ENCODE measurements around the gene ATP5PD.
A peak's percentile ranks its signal among the peaks of the same experiment; 100 is the strongest.
"Not testable (repeated sequence)": the region's sequence is repeated elsewhere in the genome, so short reads cannot be mapped to it uniquely, and the experiment has no call there.

Gene ATP5PD

DNA sequence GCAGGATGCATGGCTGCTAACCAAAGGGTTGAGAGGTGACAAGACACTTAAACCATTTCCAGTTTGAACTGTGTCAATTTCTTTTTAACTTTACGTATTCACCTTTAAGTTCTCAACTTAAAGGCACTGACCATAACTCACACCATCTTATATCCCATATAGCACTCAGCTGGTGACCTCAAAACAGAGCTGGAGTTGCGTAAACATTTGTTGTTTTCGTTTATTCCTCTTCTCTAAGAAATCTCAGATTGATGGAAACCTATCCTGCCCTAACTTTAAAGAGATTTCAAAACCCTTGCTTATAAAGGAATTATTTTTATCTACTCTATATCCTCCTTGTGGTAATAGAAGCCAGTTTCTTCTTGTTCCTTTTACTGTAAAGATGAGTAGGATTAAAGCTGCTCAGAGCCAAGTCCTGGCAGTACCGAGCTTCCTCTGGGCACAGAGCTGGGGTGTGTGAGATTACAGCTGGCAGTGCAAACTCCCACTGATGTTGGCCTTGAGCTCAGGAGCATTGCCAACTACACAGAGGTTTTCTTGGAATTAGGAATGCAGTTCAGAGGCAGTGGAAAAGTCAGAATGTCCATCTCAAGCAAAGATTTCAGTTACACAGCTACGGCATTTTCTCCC is 1.6 kb upstream of the ATP5PD start:
- ATAC-seq (no peak), DNase-seq (no peak)
- peaks cover 13% of the 10 kb centered on the region for H3K36me3 Mint-ChIP-seq (ENCODE audit: low read depth)
- peak overlapping the region; percentile 33 for H3K27ac Mint-ChIP-seq
- H3K4me1 Mint-ChIP-seq = peaks cover 40% of the 10 kb centered on the region
- H3K4me3 Mint-ChIP-seq = peak overlapping the region; percentile 89
- H3K27me3 Mint-ChIP-seq = no peaks in the 10 kb centered on the region
- H3K9me3 Mint-ChIP-seq = no peaks in the 10 kb centered on the region

DNA sequence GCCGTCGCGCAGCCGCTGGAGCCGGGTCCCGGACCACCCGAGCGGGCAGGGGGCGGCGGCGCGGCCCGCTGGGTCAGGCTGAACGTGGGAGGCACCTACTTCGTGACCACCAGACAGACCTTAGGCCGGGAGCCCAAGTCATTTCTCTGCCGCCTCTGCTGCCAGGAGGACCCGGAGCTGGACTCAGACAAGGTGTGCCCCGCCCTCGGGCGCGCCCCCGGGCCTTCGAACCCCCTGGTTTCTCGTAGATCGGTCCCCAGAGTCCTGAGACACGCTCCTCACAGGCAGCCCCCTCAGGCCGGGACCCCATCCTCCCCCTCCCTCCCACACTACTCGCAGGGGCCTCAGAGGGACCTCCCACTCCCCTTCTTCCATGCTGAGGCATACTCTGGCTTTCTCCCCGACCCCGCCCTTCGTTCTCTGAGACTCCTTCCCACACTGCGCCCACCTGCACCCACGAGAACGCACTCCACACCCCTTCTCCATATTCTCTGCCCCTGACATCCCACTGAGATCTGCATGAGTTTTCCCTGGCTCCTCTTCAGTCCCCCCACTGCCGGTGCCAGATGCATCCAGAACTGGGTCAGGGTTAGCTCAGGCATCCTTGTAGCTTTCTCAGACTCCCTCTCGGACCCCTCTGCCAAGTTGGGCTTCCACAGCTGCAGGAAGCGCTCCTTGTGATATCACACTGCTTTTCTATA is 779 bp upstream of the ATP5PD start:
- peak overlapping the region; percentile 89 for H3K4me3 Mint-ChIP-seq
- peak; percentile 49 for DNase-seq
- peaks cover 9% of the 10 kb centered on the region for H3K36me3 Mint-ChIP-seq (ENCODE audit: low read depth)
- H3K27ac Mint-ChIP-seq = peak overlapping the region; percentile 84
- no peaks in the 10 kb centered on the region for H3K9me3 Mint-ChIP-seq
- no peak for ATAC-seq
- H3K4me1 Mint-ChIP-seq = peaks cover 40% of the 10 kb centered on the region
- no peaks in the 10 kb centered on the region for H3K27me3 Mint-ChIP-seq

DNA sequence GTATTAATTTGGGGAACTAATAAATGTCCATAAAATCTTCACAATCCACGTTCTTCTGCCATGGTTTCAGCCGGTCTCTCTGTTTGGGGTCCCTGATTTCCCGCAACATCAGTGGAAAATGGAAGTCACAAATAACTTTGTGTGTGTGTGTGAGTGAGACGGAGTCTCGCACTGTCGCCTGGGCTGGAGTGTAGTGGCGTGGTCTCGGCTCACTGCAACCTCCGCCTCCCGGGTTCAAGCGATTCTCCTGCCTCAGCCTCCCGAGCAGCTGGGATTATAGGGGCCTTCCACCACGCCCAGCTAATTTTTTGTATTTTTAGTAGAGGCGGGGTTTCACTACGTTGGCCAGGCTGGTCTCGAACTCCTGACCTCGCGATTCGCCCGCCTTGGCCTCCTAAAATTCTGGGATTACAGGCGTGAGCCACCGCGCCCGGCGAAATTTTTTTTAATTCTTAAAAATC is 793 bp downstream of the ATP5PD start:
- H3K4me3 Mint-ChIP-seq = peak overlapping the region; percentile 94
- H3K27ac Mint-ChIP-seq = peak overlapping the region; percentile 92
- not testable (repeated sequence) for H3K9me3 Mint-ChIP-seq; H3K27me3 Mint-ChIP-seq; DNase-seq; H3K36me3 Mint-ChIP-seq (ENCODE audit: low read depth); ATAC-seq
- H3K4me1 Mint-ChIP-seq = peaks cover 40% of the 10 kb centered on the region

DNA sequence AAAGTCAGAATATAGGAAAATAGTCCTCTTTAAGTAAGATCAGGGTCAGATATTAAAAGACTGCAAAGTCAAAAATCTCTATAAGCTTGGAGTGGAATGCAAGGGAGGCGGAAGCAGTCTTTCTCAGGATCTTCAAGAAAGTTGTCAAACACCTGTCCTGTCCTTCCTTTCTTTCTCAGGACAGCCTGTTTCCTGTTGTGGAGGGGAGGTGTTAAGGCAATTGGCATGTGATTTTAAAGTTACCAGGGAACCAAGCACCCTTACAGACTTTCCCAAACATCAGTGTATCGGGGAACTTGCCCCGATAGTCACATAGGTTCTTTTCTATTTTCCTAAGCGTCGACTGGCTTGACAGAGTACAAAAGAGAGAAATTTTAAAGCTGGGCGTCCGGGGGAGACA is 2.1 kb downstream of the ATP5PD start:
- no peak for ATAC-seq
- H3K4me1 Mint-ChIP-seq = peaks cover 39% of the 10 kb centered on the region
- DNase-seq = no peak
- no peaks in the 10 kb centered on the region for H3K9me3 Mint-ChIP-seq
- H3K36me3 Mint-ChIP-seq (ENCODE audit: low read depth) = peaks cover 7% of the 10 kb centered on the region
- no peaks in the 10 kb centered on the region for H3K27me3 Mint-ChIP-seq
- H3K4me3 Mint-ChIP-seq = peak overlapping the region; percentile 38
- H3K27ac Mint-ChIP-seq = no peak overlapping the region

DNA sequence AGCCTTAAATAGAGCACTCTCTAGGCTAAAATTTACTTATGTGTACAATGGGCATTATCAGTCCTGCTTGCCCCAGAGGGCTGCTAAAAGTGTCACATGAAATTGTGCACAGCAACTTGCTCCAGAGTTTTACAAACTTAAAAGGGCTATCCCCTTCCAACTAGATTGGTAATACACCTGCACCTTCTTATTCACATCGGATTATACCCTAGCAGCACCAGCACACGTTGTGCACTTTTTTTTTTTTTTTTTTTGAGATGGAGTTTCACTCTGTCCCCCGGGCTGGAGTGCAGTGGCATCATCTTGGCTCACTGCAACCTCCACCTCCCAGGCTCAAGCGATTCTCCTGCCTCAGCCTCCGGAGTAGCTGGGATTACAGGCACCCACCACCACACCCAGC is 3.0 kb downstream of the ATP5PD start:
- not testable (repeated sequence) for ATAC-seq, H3K27ac Mint-ChIP-seq, H3K27me3 Mint-ChIP-seq, H3K9me3 Mint-ChIP-seq, H3K4me3 Mint-ChIP-seq, DNase-seq
- peaks cover 35% of the 10 kb centered on the region for H3K4me1 Mint-ChIP-seq
- peaks cover 10% of the 10 kb centered on the region for H3K36me3 Mint-ChIP-seq (ENCODE audit: low read depth)

DNA sequence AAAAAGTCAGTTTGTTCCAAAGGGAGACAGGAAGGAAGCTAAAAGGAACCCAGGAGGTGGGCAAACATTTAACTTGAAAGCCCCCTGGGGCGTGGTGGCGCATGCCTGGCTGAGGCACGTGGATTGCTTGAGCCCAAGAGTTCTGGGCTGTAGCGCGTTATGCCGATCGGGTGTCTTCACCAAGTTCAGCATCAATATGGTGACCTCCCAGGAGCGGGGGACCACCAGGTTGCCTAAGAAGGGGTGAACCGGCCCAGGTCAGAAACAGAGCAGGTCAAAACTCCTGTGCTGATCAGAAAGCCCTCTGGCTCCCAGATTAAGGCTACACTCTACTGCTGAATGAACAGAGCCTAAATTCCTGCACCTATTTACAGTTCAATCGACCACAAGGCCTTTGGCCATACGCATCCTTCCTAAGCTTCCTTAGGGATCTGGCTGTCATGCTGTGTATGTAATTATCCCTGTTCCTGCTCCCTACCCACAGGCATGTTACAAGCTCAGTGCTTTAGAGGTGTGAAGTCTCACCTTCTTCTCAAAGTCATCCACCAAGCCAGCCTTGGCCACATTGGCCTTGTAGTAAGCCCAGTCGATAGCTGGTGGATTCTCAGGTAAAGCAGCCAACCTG is 5.0 kb downstream of the ATP5PD start:
- Mint-ChIP-seq H3K4me1 (peaks cover 31% of the 10 kb centered on the region), H3K36me3 (ENCODE audit: low read depth) (peaks cover 11% of the 10 kb centered on the region), H3K9me3 (no peaks in the 10 kb centered on the region), H3K4me3 (no peak overlapping the region), H3K27me3 (no peaks in the 10 kb centered on the region), H3K27ac (no peak overlapping the region)
- DNase-seq (no peak), ATAC-seq (no peak)

DNA sequence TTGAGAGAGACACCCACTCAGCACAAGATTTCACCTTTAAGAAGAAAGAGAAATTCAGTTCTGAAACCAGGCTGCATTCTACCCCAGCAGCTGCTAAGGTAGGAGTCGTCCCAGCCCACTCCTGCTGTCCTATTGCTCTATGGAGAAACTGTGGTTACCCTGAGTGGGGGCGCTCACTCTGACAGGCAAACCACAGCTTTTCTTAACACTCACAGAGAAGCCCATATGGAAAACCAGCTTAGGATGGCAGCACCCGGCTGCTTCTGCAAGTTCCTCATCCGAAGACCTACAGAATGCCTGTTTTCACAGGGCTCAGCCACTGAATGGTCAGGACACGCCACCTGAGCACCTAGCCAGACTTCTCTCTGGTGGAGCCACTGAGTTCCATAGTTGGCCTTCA is 7.5 kb downstream of the ATP5PD start:
- Mint-ChIP-seq H3K4me3 (no peak overlapping the region), H3K9me3 (no peaks in the 10 kb centered on the region), H3K27ac (no peak overlapping the region), H3K36me3 (ENCODE audit: low read depth) (peaks cover 17% of the 10 kb centered on the region), H3K27me3 (peaks cover 2% of the 10 kb centered on the region), H3K4me1 (peaks cover 38% of the 10 kb centered on the region)
- ATAC-seq = no peak
- no peak for DNase-seq

DNA sequence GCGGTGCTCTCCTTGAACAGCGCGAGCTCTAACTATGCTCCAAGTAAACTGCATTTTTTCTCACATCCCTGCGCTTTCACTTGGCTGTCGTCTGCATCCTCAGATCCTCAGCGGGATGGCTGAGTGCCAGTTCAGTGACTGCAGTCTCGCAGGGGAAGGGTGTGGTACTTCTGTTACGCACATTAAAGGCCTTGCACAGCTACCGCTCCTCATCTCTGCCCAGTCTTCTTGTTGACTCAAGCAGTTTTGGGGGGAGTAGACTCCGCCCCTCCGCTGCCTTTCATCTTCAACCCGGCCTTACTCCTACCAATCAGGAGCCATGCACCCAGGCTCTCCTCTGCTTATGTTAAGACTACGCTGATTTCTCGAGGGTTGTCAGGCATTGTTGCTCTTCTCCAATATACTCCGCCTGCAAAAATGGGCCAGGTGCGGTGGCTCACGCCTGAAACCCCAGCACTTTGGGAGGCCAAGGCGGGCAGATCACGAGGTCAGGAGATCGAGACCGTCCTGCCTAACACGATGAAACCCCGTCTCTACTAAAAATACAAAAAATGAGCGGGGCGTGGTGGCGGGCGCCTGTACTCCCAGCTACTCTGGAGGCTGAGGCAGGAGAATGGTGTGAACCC is 10.0 kb downstream of the ATP5PD start:
- H3K9me3 Mint-ChIP-seq = no peaks in the 10 kb centered on the region
- H3K36me3 Mint-ChIP-seq (ENCODE audit: low read depth) = peaks cover 18% of the 10 kb centered on the region
- peak; percentile 71 for DNase-seq
- peaks cover 4% of the 10 kb centered on the region for H3K27me3 Mint-ChIP-seq
- H3K4me3 Mint-ChIP-seq = peak overlapping the region; percentile 68
- H3K27ac Mint-ChIP-seq = peak overlapping the region; percentile 85
- peak; percentile 52 for ATAC-seq
- peaks cover 60% of the 10 kb centered on the region for H3K4me1 Mint-ChIP-seq

DNA sequence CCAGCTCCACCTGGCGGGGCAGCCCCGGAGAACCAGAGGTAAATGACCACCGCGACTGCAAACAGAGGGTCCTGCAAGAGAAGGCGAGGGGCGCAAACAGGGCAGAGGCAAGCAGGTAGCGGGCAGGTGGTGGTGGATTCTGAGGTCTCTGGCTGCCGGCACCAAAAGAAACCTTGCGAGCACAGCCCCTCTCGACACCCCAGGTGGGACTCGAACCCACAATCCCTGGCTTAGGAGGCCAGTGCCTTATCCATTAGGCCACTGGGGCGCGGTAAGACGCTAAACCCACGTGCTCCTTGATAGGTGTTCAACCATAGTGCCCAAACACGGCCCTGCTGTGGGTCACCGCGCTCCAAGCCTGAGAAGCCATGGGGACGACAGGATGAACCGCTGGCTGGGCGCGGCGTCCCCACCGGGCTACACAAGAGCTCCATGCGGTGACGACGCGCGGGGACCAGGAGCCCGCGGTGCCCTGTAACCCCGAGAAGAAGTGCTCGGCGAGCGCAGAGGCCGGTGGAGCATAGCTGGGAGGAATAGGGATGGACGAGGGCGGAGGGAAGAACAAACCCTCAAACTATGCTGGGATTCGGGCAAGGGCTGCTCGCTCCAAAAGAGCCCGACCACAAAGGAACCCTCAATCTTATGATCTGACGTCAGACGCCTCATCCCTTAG is 12.4 kb downstream of the ATP5PD start:
- peaks cover 4% of the 10 kb centered on the region for H3K9me3 Mint-ChIP-seq
- ATAC-seq (peak; percentile 56), DNase-seq (peak; percentile 96)
- H3K27me3 Mint-ChIP-seq = peaks cover 4% of the 10 kb centered on the region
- peaks cover 61% of the 10 kb centered on the region for H3K4me1 Mint-ChIP-seq
- H3K4me3 Mint-ChIP-seq = peak overlapping the region; percentile 95
- peaks cover 11% of the 10 kb centered on the region for H3K36me3 Mint-ChIP-seq (ENCODE audit: low read depth)
- peak overlapping the region; percentile 99 for H3K27ac Mint-ChIP-seq

DNA sequence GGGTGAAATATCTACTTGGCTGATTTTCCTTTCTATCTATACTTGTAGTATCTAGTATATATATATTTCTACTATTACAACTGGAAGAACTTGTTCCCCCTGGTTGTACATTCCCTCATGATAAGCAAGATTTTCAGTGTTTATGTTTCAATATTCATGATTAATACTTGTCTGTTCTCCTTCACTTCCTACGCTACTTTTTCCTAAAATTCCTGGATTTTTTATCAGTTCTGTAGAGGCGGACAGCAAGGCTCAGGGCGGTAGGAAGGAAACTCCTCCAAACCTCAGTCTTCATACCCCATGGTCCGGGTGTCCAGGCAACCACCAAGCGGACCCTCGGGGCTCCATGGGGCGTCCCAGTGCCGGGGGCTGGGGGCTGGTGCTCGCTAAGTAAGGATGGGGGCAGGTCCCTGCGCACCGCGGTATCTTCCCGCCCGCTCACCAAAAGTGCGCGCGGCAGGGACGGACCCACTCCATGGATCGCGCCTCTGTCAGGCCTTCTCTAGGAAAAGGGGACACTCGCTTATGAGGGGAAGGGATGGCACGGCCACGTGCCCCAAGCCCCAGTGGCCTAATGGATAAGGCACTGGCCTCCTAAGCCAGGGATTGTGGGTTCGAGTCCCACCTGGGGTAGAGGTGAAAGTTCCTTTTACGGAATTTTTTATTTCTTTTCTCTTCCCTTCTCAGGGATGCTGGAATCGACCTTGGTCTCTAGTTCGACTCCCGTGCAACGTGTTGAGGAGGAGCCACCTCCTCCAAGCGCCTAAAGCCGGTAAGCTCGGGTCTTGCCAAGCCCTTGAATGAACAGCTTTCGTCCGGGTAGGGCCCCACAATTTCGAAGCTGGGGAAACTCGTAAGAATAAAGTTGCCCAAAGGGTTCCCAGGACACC is 13.2 kb downstream of the ATP5PD start:
- H3K27me3 Mint-ChIP-seq = peaks cover 4% of the 10 kb centered on the region
- peak; percentile 55 for ATAC-seq
- peak; percentile 97 for DNase-seq

DNA sequence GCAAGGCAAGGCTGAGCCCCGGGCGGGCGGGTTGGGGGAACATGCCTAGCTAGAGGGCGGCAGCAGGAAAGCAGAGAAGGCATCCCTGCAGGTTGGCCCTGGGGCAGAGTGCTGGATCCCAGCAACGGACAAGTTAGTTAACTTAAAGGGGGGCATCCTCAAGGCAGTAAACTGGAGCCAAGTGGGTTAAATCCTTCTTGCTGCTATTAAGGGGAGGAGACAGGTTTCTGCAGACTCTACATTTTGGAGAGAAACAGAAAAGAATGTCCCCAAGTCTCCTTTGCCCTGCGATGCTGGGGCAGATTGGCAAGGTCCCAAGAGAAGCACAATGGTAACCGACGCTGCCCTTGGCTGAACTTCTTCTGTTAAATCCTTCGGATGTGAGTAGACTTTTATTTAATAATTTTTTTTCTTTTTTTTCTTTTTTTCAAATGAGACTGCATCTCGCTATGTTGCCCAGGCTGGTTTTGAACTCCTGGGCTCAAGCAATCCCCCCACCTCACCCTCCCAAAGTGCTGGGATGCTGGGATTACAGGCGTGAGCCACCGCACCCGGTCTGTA is 14.0 kb downstream of the ATP5PD start:
- no peak for ATAC-seq
- H3K4me3 Mint-ChIP-seq = peak overlapping the region; percentile 95
- no peak overlapping the region for H3K27ac Mint-ChIP-seq
- peaks cover 7% of the 10 kb centered on the region for H3K36me3 Mint-ChIP-seq (ENCODE audit: low read depth)
- peaks cover 57% of the 10 kb centered on the region for H3K4me1 Mint-ChIP-seq
- peaks cover 4% of the 10 kb centered on the region for H3K9me3 Mint-ChIP-seq
- peaks cover 4% of the 10 kb centered on the region for H3K27me3 Mint-ChIP-seq
- no peak for DNase-seq

More for the DNA sequence above, 13.2 kb downstream of the ATP5PD start:
- peak overlapping the region; percentile 95 for H3K4me3 Mint-ChIP-seq
- peaks cover 57% of the 10 kb centered on the region for H3K4me1 Mint-ChIP-seq
- H3K36me3 Mint-ChIP-seq (ENCODE audit: low read depth) = peaks cover 7% of the 10 kb centered on the region
- peak overlapping the region; percentile 99 for H3K27ac Mint-ChIP-seq
- H3K9me3 Mint-ChIP-seq = peaks cover 4% of the 10 kb centered on the region

DNA sequence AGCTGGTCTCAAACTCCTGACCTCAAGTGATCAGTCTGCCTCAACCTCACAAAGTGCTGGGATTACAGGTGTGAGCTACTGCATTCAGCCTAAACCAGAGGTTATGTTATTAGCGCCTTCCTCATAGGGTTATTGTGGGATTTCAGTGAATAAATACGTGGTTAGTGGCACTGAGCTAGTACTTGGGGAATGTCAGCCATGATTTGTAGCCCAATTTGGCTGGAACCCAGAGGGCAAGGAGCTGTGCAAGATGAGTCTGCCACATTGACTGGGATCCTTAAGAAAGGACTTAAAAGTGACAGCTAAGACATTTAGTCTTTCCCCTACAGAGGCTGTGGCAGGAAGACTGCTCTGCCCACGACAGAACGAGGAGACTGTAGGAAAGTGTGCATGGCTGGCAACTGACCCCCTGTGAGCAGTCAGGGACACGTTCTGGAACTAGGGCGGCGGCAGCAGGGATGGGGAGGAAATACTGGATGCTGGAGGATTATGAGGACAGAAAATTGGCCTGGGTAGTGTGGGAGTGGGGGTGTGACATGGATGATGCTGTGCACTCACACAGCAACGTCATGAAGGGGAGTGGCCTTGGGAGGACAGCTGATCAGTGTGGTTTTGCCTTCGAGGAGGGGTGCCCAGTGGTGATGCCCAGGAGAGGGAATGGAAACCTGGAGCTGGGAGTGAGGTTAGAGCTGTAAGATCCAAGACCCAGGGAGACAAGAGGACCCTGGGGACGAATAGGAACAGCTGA is 14.6 kb downstream of the ATP5PD start:
- Mint-ChIP-seq H3K27ac (peak overlapping the region; percentile 23), H3K27me3 (peaks cover 4% of the 10 kb centered on the region), H3K36me3 (ENCODE audit: low read depth) (peaks cover 7% of the 10 kb centered on the region), H3K4me3 (peak overlapping the region; percentile 95), H3K9me3 (peaks cover 4% of the 10 kb centered on the region), H3K4me1 (peaks cover 52% of the 10 kb centered on the region)
- peak; percentile 64 for DNase-seq
- ATAC-seq = no peak

DNA sequence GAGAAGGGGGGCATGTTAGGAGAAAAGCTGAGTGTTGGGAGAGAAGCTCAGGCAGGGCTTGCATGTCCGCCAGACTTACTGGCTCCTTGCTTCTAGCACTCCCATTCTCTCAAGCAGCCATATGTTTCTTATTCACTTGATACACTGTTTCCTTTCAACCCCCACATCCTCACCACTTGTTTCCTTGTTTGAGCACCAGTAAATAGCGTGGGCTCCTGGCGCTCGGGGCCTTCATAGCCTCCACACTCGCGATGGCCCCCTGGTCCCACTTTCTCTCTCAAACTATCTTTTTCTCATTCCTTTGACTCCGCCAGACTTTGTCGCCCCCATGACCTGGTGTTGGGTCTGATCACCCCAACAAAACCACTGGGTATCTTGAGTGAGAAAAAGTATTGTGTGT is 16.6 kb downstream of the ATP5PD start:
- no peak for DNase-seq
- no peak for ATAC-seq
- Mint-ChIP-seq H3K27ac (no peak overlapping the region), H3K27me3 (peaks cover 4% of the 10 kb centered on the region), H3K4me1 (peaks cover 39% of the 10 kb centered on the region), H3K36me3 (ENCODE audit: low read depth) (peaks cover 10% of the 10 kb centered on the region), H3K4me3 (no peak overlapping the region), H3K9me3 (peaks cover 4% of the 10 kb centered on the region)

All from activated naive CD8-positive, alpha-beta T cell treated with anti-CD3 and anti-CD28 coated beads, Interleukin-2, amount 50 U/mL, for 24 hours (primary cell).